ENCODE results near the gene CD68. TPM values are rescaled to one million over a fixed set of nuclear protein-coding genes. Genes with fewer than 3 reads are reported as not detected.

The CD68 gene
- total RNA-seq, 1 experiment from 2014 or later, result 51.6 TPM

GRCh38 chr17:7612294-7612640, 32.8 kb downstream of the CD68 start:
- DNase-seq (ENCODE audit: low read depth, low spot score) (no peak), ATAC-seq (no peak)
- CTCF ChIA-PET, result no interaction called here
- H3K27me3 ChIP-seq (ENCODE audit: control insufficient read depth, insufficient read depth, low read length), result no peaks in the 10 kb centered on the region
- H3K27ac ChIP-seq (ENCODE audit: low read length), result no peak overlapping the region
- H3K9me3 ChIP-seq (ENCODE audit: control insufficient read depth, insufficient read depth, low read depth, low read length), result no peaks in the 10 kb centered on the region
- intact Hi-C loops (cut with micrococcal nuclease; ENCODE audit: unreplicated experiment), result no loop called here
- peaks cover 14% of the 10 kb centered on the region for H3K4me1 ChIP-seq (ENCODE audit: control insufficient read depth, insufficient read depth, low read length)
- POLR2A ChIA-PET, result no interaction called here
- peaks cover 3% of the 10 kb centered on the region; the same call in 1 of the 2 replicates for H3K36me3 ChIP-seq (ENCODE audit: control insufficient read depth, insufficient read depth, low read length)
- no peak overlapping the region for H3K4me3 ChIP-seq (ENCODE audit: low read depth in 2 of 2, low read length in 2 of 2)
- in situ Hi-C loops (cut with HindIII; ENCODE audit: low pct_unique_long_range_greater_than_20kb, low sequenced_read_pairs), result no loop called here
- BruUV-seq (replicated peaks), result no TSS peak
- TF ChIP-seq TCF7L2 (IDR thresholded peaks at IDR 0.05; ENCODE audit: low read depth, low read length), result no peak
- no peak for TF ChIP-seq POLR2AphosphoS5 (IDR thresholded peaks at IDR 0.05; ENCODE audit: low read depth, low read length)
- no peak for TF ChIP-seq SIN3A (IDR thresholded peaks at IDR 0.05; ENCODE audit: borderline replicate concordance, insufficient read depth, low read depth, low read length)
- no peak for TF ChIP-seq CTCF (IDR thresholded peaks at IDR 0.05)
- TF ChIP-seq REST (IDR thresholded peaks at IDR 0.05; ENCODE audit: insufficient read depth in 1 of 2, low read depth in 2 of 2, low read length in 1 of 2), result no peak

GRCh38 chr17:7613769-7614424, 34.5 kb downstream of the CD68 start:
- Histone ChIP-seq H3K9me3 (ENCODE audit: control insufficient read depth, insufficient read depth, low read depth, low read length) (no peaks in the 10 kb centered on the region), H3K27me3 (ENCODE audit: control insufficient read depth, insufficient read depth, low read length) (no peaks in the 10 kb centered on the region), H3K4me3 (ENCODE audit: low read depth in 2 of 2, low read length in 2 of 2) (peak overlapping the region; percentile 83 to 91), H3K27ac (ENCODE audit: low read length) (peak overlapping the region; percentile 88), H3K36me3 (ENCODE audit: control insufficient read depth, insufficient read depth, low read length) (peaks cover 3% of the 10 kb centered on the region; the same call in 1 of the 2 replicates), H3K4me1 (ENCODE audit: control insufficient read depth, insufficient read depth, low read length) (peaks cover 14% of the 10 kb centered on the region)
- ChIA-PET POLR2A (no interaction called here), CTCF (interaction anchor here (0.5 kb wide), 1 partner anchor 73 kb away, joined by 4 read pairs; the partner anchor contains the start of gene TP53)
- intact Hi-C loops (cut with micrococcal nuclease; ENCODE audit: unreplicated experiment), result no loop called here
- TF ChIP-seq REST (IDR thresholded peaks at IDR 0.05; ENCODE audit: insufficient read depth in 1 of 2, low read depth in 2 of 2, low read length in 1 of 2) (no peak), CTCF (IDR thresholded peaks at IDR 0.05) (no peak), POLR2AphosphoS5 (IDR thresholded peaks at IDR 0.05; ENCODE audit: low read depth, low read length) (no peak), SIN3A (IDR thresholded peaks at IDR 0.05; ENCODE audit: borderline replicate concordance, insufficient read depth, low read depth, low read length) (no peak), TCF7L2 (IDR thresholded peaks at IDR 0.05; ENCODE audit: low read depth, low read length) (no peak)
- ATAC-seq (no peak), DNase-seq (ENCODE audit: low read depth, low spot score) (no peak)
- in situ Hi-C loops (cut with HindIII; ENCODE audit: low pct_unique_long_range_greater_than_20kb, low sequenced_read_pairs), result no loop called here
- BruUV-seq (replicated peaks), result no TSS peak

Data from Panc1 (cell line).